HEK293 (cell line): ENCODE measurements around the gene C4orf54.

Experiments
- CTCF ChIA-PET: fragments of 350-600 bp; formaldehyde crosslinking; extraction: SDS; loops from one replicate; lab custom pipeline; 2021; ENCODE audit warnings: antibody characterized with exemption; lab: Yijun Ruan, JAX
- POLR2A ChIA-PET: fragments of 300-600 bp; formaldehyde crosslinking; extraction: SDS; loops from one replicate; lab custom pipeline; 2020; ENCODE audit warnings: antibody characterized with exemption, inconsistent platforms; lab: Yijun Ruan, JAX
- H3K27ac ChIP-seq: fragments of 200-500 bp; sonication (Bioruptor generic); 2 replicates; pipeline ENCODE4 v1.5.1; 2014; ENCODE audit warnings: low read depth, low read length, control low read depth, inconsistent platforms; ENCODE audit errors: extremely low read depth
- H3K36me3 ChIP-seq, 2 experiments: fragments of 200-500 bp in 1 of 2; sonication (Bioruptor generic) in 1 of 2; 1 replicate in 1 of 2; 2 replicates in 1 of 2; pipeline ENCODE4 v1.5.1; 2014 to 2017; ENCODE audit warnings: inconsistent platforms in 2 of 2, low read length in 2 of 2; ENCODE audit not compliant: control insufficient read depth in 2 of 2, insufficient read depth in 1 of 2
- H3K4me1 ChIP-seq: fragments of 200-500 bp; sonication (Bioruptor generic); 2 replicates; pipeline ENCODE4 v1.5.1; 2014; ENCODE audit warnings: mild to moderate bottlenecking, low read length, inconsistent platforms; ENCODE audit not compliant: control insufficient read depth, insufficient read depth
- H3K4me3 ChIP-seq: 2 replicates; pipeline ENCODE4 v1.5.1; 2011; ENCODE audit warnings: low read depth, mild to moderate bottlenecking, control low read depth, low read length, moderate library complexity
- H3K9me3 ChIP-seq: fragments of 200-500 bp; sonication (Bioruptor generic); 2 replicates; pipeline ENCODE4 v1.5.1; 2014; ENCODE audit warnings: low read depth, low read length, inconsistent platforms; ENCODE audit not compliant: control insufficient read depth, insufficient read depth
- GLI2 ChIP-seq: fragments of 450-650 bp; formaldehyde crosslinking; IDR thresholded peaks from 2 replicates; pipeline ENCODE4; 2017; ENCODE audit warnings: missing biosample characterization, missing genetic modification characterization, low read depth, borderline replicate concordance
- GLIS2 ChIP-seq: fragments of 450-650 bp; formaldehyde crosslinking; IDR thresholded peaks from 2 replicates; pipeline ENCODE4 v1.5.1; 2016; ENCODE audit warnings: missing biosample characterization, missing genetic modification characterization
- KLF10 ChIP-seq: fragments of 450-650 bp; IDR thresholded peaks from 2 replicates; pipeline ENCODE4 v1.5.1; 2018; ENCODE audit warnings: missing biosample characterization, mild to moderate bottlenecking, missing genetic modification characterization
- MZF1 ChIP-seq: fragments of 450-650 bp; formaldehyde crosslinking; IDR thresholded peaks from 2 replicates; pipeline ENCODE4 v1.5.1; 2017; ENCODE audit warnings: missing biosample characterization, missing genetic modification characterization, borderline replicate concordance
- OSR2 ChIP-seq: fragments of 450-650 bp; formaldehyde crosslinking; IDR thresholded peaks from 2 replicates; pipeline ENCODE4 v1.5.1; 2016; ENCODE audit warnings: missing biosample characterization, missing genetic modification characterization
- YY1 ChIP-seq: fragments of 450-650 bp; formaldehyde crosslinking; IDR thresholded peaks from 2 replicates; pipeline ENCODE4 v1.5.1; 2018; ENCODE audit warnings: missing biosample characterization, missing genetic modification characterization
- ZFP37 ChIP-seq: fragments of 450-650 bp; formaldehyde crosslinking; IDR thresholded peaks from 2 replicates; pipeline ENCODE4 v1.5.1; 2016; ENCODE audit warnings: missing biosample characterization, missing genetic modification characterization
- ZFP69B ChIP-seq: fragments of 450-650 bp; formaldehyde crosslinking; IDR thresholded peaks from 2 replicates; pipeline ENCODE4 v1.5.1; 2016; ENCODE audit warnings: missing biosample characterization, missing genetic modification characterization
- ZIC2 ChIP-seq: fragments of 450-650 bp; formaldehyde crosslinking; IDR thresholded peaks from 2 replicates; pipeline ENCODE4 v1.5.1; 2016; ENCODE audit warnings: missing biosample characterization, missing genetic modification characterization
- ZNF10 ChIP-seq: fragments of 450-650 bp; formaldehyde crosslinking; IDR thresholded peaks from 2 replicates; pipeline ENCODE4 v1.5.1; 2017; ENCODE audit warnings: missing biosample characterization, missing genetic modification characterization
- ZNF16 ChIP-seq: fragments of 450-650 bp; formaldehyde crosslinking; IDR thresholded peaks from 2 replicates; pipeline ENCODE4 v1.5.1; 2016; ENCODE audit warnings: low read depth, missing biosample characterization, missing genetic modification characterization
- ZNF248 ChIP-seq: fragments of 450-650 bp; formaldehyde crosslinking; IDR thresholded peaks from 2 replicates; pipeline ENCODE4 v1.5.1; 2017; ENCODE audit warnings: missing biosample characterization, missing genetic modification characterization
- ZNF350 ChIP-seq: fragments of 450-650 bp; formaldehyde crosslinking; IDR thresholded peaks from 2 replicates; pipeline ENCODE4 v1.5.0; 2017; ENCODE audit warnings: missing biosample characterization, mild to moderate bottlenecking, missing genetic modification characterization
- ZNF530 ChIP-seq: fragments of 450-650 bp; formaldehyde crosslinking; IDR thresholded peaks from 2 replicates; pipeline ENCODE4 v1.5.1; 2016; ENCODE audit warnings: low read depth, missing biosample characterization, missing genetic modification characterization
- ZNF664 ChIP-seq: fragments of 450-650 bp; formaldehyde crosslinking; IDR thresholded peaks from 2 replicates; pipeline ENCODE4 v1.5.1; 2016; ENCODE audit warnings: missing biosample characterization, missing genetic modification characterization
- ZNF76 ChIP-seq: fragments of 450-650 bp; formaldehyde crosslinking; IDR thresholded peaks from 2 replicates; pipeline ENCODE4; 2016; ENCODE audit warnings: low read depth, missing biosample characterization, missing genetic modification characterization, borderline replicate concordance
- ZSCAN23 ChIP-seq: fragments of 450-650 bp; formaldehyde crosslinking; IDR thresholded peaks from 2 replicates; pipeline ENCODE4 v1.5.1; 2016; ENCODE audit warnings: missing biosample characterization, missing genetic modification characterization
- TF ChIP-seq, protein P1 (sequence below): fragments of 450-650 bp; formaldehyde crosslinking; IDR thresholded peaks from 2 replicates; pipeline ENCODE4 v1.5.1; 2016; ENCODE audit warnings: missing biosample characterization, missing genetic modification characterization
- TF ChIP-seq, protein P2 (sequence below): fragments of 450-650 bp; IDR thresholded peaks from 2 replicates; pipeline ENCODE4 v1.5.1; 2018; ENCODE audit warnings: missing biosample characterization, mild to moderate bottlenecking, missing genetic modification characterization
- TF ChIP-seq, protein P3 (sequence below): fragments of 450-650 bp; formaldehyde crosslinking; IDR thresholded peaks from 2 replicates; pipeline ENCODE4 v1.5.1; 2016; ENCODE audit warnings: missing biosample characterization, missing genetic modification characterization, low read depth
- TF ChIP-seq, protein P4 (sequence below): fragments of 450-650 bp; formaldehyde crosslinking; IDR thresholded peaks from 2 replicates; pipeline ENCODE4 v1.5.1; 2016; ENCODE audit warnings: missing biosample characterization, missing genetic modification characterization

Gene C4orf54

DNA sequence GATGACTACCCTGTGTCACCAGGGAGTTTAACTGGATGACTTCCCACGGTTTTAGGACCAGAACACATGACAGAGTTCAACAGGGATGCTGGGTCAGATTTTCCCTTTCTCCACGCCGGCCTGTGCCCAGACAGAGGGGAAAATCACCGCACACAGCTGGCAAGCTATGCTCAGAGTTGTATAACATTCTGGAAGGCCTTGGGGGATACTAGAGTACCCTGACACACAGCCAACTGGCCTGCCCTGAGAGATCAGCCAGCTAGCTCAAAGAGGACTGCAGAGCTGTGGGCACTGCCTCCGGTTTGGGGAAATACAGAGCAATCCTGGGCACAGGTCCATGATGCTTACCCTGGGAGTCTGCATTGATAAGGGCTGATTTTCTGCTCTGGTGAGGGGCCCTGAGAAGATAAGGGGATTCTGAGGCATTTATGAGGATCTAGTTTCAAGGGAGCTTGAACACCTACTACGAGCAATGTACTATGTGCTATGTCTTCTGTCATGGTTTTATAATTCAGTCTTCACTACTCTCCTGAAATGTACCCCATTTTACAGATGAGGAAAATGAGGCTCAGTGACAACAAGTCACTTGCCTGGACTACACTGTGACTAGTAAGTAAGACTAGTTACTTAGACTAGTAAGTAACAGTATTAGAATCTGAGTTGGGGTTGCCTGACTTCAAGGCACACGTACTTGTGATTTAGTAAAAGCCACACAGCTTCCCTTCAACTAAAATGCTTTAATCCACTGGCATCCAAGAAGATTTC lies 14.7 kb downstream of the C4orf54 start:
- TF ChIP-seq, protein P1, sequence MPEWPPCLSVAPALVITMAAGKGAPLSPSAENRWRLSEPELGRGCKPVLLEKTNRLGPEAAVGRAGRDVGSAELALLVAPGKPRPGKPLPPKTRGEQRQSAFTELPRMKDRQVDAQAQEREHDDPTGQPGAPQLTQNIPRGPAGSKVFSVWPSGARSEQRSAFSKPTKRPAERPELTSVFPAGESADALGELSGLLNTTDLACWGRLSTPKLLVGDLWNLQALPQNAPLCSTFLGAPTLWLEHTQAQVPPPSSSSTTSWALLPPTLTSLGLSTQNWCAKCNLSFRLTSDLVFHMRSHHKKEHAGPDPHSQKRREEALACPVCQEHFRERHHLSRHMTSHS (tag by site-specific recombination): no peak
- TF ChIP-seq, all 188 proteins: peak for 0
- Histone ChIP-seq H3K36me3 (no peaks in the 10 kb centered on the region), H3K27ac (no peak overlapping the region), H3K9me3 (no peaks in the 10 kb centered on the region), H3K4me3 (no peak overlapping the region), H3K4me1 (no peaks in the 10 kb centered on the region)
- POLR2A ChIA-PET: no interaction called here
- CTCF ChIA-PET: interaction anchor here (1.5 kb wide), 1 partner anchor 113 kb away, joined by 3 read pairs; no protein-coding TSS in a partner anchor

DNA sequence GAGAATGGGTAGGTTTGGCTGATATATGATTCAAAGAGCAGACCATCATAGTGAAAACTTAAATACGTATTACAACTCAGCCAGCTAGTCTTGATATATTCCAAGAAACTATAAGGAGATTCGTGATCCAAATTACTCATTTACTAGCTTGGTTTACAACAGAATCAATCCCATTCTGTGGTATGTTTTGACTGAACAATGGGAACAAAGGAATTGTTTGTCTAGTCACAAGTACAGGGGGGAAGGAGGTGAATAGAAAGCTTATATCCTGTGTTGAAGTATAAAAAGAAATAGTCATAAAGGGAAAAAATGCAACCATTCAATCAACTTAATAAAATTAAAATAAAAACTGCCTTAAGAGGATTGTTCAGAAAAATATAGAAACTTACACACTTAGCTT lies 17.0 kb downstream of the C4orf54 start:
- no peak overlapping the region for H3K4me3 ChIP-seq
- no peaks in the 10 kb centered on the region for H3K4me1 ChIP-seq
- CTCF ChIA-PET: interaction anchor here (1.2 kb wide), 1 partner anchor 28 kb away, joined by 4 read pairs; no protein-coding TSS in a partner anchor
- POLR2A ChIA-PET: no interaction called here
- H3K27ac ChIP-seq: no peak overlapping the region
- no peaks in the 10 kb centered on the region for H3K9me3 ChIP-seq
- no peak for TF ChIP-seq ZSCAN23
- TF ChIP-seq, protein P2, sequence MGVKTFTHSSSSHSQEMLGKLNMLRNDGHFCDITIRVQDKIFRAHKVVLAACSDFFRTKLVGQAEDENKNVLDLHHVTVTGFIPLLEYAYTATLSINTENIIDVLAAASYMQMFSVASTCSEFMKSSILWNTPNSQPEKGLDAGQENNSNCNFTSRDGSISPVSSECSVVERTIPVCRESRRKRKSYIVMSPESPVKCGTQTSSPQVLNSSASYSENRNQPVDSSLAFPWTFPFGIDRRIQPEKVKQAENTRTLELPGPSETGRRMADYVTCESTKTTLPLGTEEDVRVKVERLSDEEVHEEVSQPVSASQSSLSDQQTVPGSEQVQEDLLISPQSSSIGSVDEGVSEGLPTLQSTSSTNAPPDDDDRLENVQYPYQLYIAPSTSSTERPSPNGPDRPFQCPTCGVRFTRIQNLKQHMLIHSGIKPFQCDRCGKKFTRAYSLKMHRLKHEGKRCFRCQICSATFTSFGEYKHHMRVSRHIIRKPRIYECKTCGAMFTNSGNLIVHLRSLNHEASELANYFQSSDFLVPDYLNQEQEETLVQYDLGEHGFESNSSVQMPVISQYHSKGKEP (tag by site-specific recombination): no peak
- no peak for TF ChIP-seq ZNF664 (tag by site-specific recombination)
- TF ChIP-seq, protein P3, sequence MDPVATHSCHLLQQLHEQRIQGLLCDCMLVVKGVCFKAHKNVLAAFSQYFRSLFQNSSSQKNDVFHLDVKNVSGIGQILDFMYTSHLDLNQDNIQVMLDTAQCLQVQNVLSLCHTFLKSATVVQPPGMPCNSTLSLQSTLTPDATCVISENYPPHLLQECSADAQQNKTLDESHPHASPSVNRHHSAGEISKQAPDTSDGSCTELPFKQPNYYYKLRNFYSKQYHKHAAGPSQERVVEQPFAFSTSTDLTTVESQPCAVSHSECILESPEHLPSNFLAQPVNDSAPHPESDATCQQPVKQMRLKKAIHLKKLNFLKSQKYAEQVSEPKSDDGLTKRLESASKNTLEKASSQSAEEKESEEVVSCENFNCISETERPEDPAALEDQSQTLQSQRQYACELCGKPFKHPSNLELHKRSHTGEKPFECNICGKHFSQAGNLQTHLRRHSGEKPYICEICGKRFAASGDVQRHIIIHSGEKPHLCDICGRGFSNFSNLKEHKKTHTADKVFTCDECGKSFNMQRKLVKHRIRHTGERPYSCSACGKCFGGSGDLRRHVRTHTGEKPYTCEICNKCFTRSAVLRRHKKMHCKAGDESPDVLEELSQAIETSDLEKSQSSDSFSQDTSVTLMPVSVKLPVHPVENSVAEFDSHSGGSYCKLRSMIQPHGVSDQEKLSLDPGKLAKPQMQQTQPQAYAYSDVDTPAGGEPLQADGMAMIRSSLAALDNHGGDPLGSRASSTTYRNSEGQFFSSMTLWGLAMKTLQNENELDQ (tag by site-specific recombination): no peak
- no peak for TF ChIP-seq ZNF248 (tag by site-specific recombination)
- no peak for TF ChIP-seq ZFP69B (tag by site-specific recombination)
- TF ChIP-seq OSR2 (tag by site-specific recombination): no peak
- no peak for TF ChIP-seq ZNF530
- TF ChIP-seq YY1 (tag by site-specific recombination): no peak
- TF ChIP-seq MZF1: no peak
- TF ChIP-seq, protein P4, sequence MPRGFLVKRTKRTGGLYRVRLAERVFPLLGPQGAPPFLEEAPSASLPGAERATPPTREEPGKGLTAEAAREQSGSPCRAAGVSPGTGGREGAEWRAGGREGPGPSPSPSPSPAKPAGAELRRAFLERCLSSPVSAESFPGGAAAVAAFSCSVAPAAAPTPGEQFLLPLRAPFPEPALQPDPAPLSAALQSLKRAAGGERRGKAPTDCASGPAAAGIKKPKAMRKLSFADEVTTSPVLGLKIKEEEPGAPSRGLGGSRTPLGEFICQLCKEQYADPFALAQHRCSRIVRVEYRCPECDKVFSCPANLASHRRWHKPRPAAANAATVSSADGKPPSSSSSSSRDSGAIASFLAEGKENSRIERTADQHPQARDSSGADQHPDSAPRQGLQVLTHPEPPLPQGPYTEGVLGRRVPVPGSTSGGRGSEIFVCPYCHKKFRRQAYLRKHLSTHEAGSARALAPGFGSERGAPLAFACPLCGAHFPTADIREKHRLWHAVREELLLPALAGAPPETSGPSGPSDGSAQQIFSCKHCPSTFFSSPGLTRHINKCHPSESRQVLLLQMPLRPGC (tag by site-specific recombination): no peak
- H3K36me3 ChIP-seq: no peaks in the 10 kb centered on the region

DNA sequence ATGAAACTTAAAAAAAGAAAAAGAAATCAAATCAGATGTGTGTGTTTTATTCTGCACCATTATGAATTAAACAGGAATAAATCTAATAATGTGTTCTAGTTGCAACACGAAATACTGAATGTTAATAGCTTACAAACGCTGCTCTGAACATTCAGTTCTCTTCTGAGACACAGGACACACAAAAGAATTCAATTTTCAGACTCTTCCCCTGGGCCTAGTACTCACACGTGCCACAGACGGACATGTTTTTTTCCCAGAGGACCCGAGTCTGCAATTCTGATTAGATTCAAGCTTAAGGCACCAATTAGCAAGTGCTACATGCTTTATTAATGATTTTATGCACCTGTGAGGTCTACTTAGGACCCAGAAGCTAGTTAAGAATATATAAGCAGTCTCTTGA lies 20.5 kb downstream of the C4orf54 start:
- CTCF ChIA-PET: no interaction called here

More for the DNA sequence above, 20.5 kb downstream of the C4orf54 start:
- Histone ChIP-seq H3K36me3 (no peaks in the 10 kb centered on the region), H3K9me3 (no peaks in the 10 kb centered on the region), H3K4me3 (no peak overlapping the region), H3K27ac (no peak overlapping the region), H3K4me1 (no peaks in the 10 kb centered on the region)
- POLR2A ChIA-PET: no interaction called here
- TF ChIP-seq ZFP37 (tag by site-specific recombination) (no peak), ZIC2 (tag by site-specific recombination) (no peak), GLIS2 (tag by site-specific recombination) (no peak), ZNF16 (tag by site-specific recombination) (no peak), GLI2 (tag by site-specific recombination) (no peak), KLF10 (tag by site-specific recombination) (no peak), ZNF76 (tag by site-specific recombination) (no peak), ZNF350 (no peak), ZNF10 (tag by site-specific recombination) (no peak)
